Measurements from ENCODE around the gene FADS3. TPM values are rescaled to one million over a fixed set of nuclear protein-coding genes. Genes with fewer than 3 reads are reported as not detected.

The FADS3 gene
- total RNA-seq, 4 donors from 2014 or later, result 19.5 to 96.9 (median 31.6) TPM

- Histone ChIP-seq H3K4me1 (peaks cover 0 to 41% (median 11%) of the 10 kb centered on the region in 4 donors), H3K36me3 (no peaks in the 10 kb centered on the region), H3K9me3 (no peaks in the 10 kb centered on the region), H3K27ac (no peak overlapping the region), H3K4me3 (no peak overlapping the region), H3K27me3 (peaks cover 25% of the 10 kb centered on the region)
- WGBS, 2 donors (ENCODE audit: low coverage in 1 of 2), result 77% methylated on average over 8 of the region's 8 CpGs; no CpG with 5 or more reads in 1 of the 2 donors
- no peak for TF ChIP-seq EP300 (IDR thresholded peaks at IDR 0.05; ENCODE audit: low read depth)
- TF ChIP-seq CTCF (IDR thresholded peaks at IDR 0.05), result no peak
- TF ChIP-seq POLR2AphosphoS5 (IDR thresholded peaks at IDR 0.05), result no peak
- TF ChIP-seq POLR2A (IDR thresholded peaks at IDR 0.05), result no peak
- in situ Hi-C loops (cut with MboI; ENCODE audit: low pct_ligation_motif_present in 1 of 4, low pct_unique_long_range_greater_than_20kb in 1 of 4, low sequenced_read_pairs in 3 of 4) (no loop called here), intact Hi-C loops (cut with DNase I; ENCODE audit: low total_unique reads) (no loop called here)
- no peak for DNase-seq
Observed at GRCh38 chr11:61913699-61914395, 22.5 kb upstream of the FADS3 start.

GRCh38 chr11:61912991-61913698, 21.8 kb upstream of the FADS3 start:
- intact Hi-C loops (cut with DNase I; ENCODE audit: low total_unique reads) (no loop called here), in situ Hi-C loops (cut with MboI; ENCODE audit: low pct_ligation_motif_present in 1 of 4, low pct_unique_long_range_greater_than_20kb in 1 of 4, low sequenced_read_pairs in 3 of 4) (no loop called here)
- no peak for TF ChIP-seq EP300 (IDR thresholded peaks at IDR 0.05; ENCODE audit: low read depth)
- no peak for TF ChIP-seq POLR2AphosphoS5 (IDR thresholded peaks at IDR 0.05)
- no peak for TF ChIP-seq CTCF (IDR thresholded peaks at IDR 0.05)
- no peak for TF ChIP-seq POLR2A (IDR thresholded peaks at IDR 0.05)
- DNase-seq, result no peak
- Histone ChIP-seq H3K9me3 (no peaks in the 10 kb centered on the region), H3K27me3 (peaks cover 18% of the 10 kb centered on the region), H3K27ac (no peak overlapping the region), H3K36me3 (no peaks in the 10 kb centered on the region), H3K4me1 (peaks cover 0 to 36% (median 11%) of the 10 kb centered on the region in 4 donors), H3K4me3 (no peak overlapping the region)
- WGBS, 2 donors (ENCODE audit: low coverage in 1 of 2), result 61 to 77% methylated on average over 5 to 18 of the region's 18 CpGs

- DNase-seq, result no peak
- peak overlapping the region in 2 of 4 donors; percentile 11 to 15 for H3K27ac ChIP-seq
- TF ChIP-seq POLR2AphosphoS5 (IDR thresholded peaks at IDR 0.05) (no peak), CTCF (IDR thresholded peaks at IDR 0.05) (no peak), EP300 (IDR thresholded peaks at IDR 0.05; ENCODE audit: low read depth) (no peak), POLR2A (IDR thresholded peaks at IDR 0.05) (no peak)
- no peaks in the 10 kb centered on the region for H3K36me3 ChIP-seq
- H3K4me3 ChIP-seq, result no peak overlapping the region
- in situ Hi-C loops (cut with MboI; ENCODE audit: low pct_ligation_motif_present in 1 of 4, low pct_unique_long_range_greater_than_20kb in 1 of 4, low sequenced_read_pairs in 3 of 4), result no loop called here
- H3K4me1 ChIP-seq, result peaks cover 0 to 29% (median 5%) of the 10 kb centered on the region in 4 donors
- 68 to 82% methylated on average over 2 to 6 of the region's 6 CpGs for WGBS, 2 donors (ENCODE audit: low coverage in 1 of 2)
- intact Hi-C loops (cut with DNase I; ENCODE audit: low total_unique reads), result no loop called here
- H3K27me3 ChIP-seq, result peaks cover 12% of the 10 kb centered on the region
- no peaks in the 10 kb centered on the region for H3K9me3 ChIP-seq
Observed at GRCh38 chr11:61912530-61912898, 21.2 kb upstream of the FADS3 start.

- Histone ChIP-seq H3K4me3 (no peak overlapping the region), H3K9me3 (no peaks in the 10 kb centered on the region), H3K27me3 (peaks cover 7% of the 10 kb centered on the region), H3K36me3 (no peaks in the 10 kb centered on the region), H3K27ac (peak overlapping the region in 3 of 4 donors; percentile 11 to 33 (median 15)), H3K4me1 (peaks cover 0 to 27% (median 2%) of the 10 kb centered on the region in 4 donors)
- no peak for TF ChIP-seq POLR2AphosphoS5 (IDR thresholded peaks at IDR 0.05)
- no peak for TF ChIP-seq POLR2A (IDR thresholded peaks at IDR 0.05)
- no peak for TF ChIP-seq CTCF (IDR thresholded peaks at IDR 0.05)
- TF ChIP-seq EP300 (IDR thresholded peaks at IDR 0.05; ENCODE audit: low read depth), result no peak
- in situ Hi-C loops (cut with MboI; ENCODE audit: low pct_ligation_motif_present in 1 of 4, low pct_unique_long_range_greater_than_20kb in 1 of 4, low sequenced_read_pairs in 3 of 4) (no loop called here), intact Hi-C loops (cut with DNase I; ENCODE audit: low total_unique reads) (no loop called here)
- no peak for DNase-seq
- 66% methylated on average over 17 of the region's 17 CpGs; no CpG with 5 or more reads in 1 of the 2 donors for WGBS, 2 donors (ENCODE audit: low coverage in 1 of 2)
Observed at GRCh38 chr11:61911701-61912529, 20.6 kb upstream of the FADS3 start.
